Glutamatergic neuron (in vitro differentiated cells): ENCODE data around the gene PLEKHB1. TPM values are rescaled to one million over a fixed set of nuclear protein-coding genes. Genes with fewer than 3 reads are reported as not detected.

ENCODE experiments used
- DNase-seq: peaks from one replicate; pipeline ENCODE4 v3.0.0; 2022
- H3K27ac Mint-ChIP-seq: one replicate; pipeline ENCODE4 v1.8.0; 2020; ENCODE audit warnings: mild to moderate bottlenecking, mixed read lengths, inconsistent platforms; ENCODE audit not compliant: unreplicated experiment
- H3K27me3 Mint-ChIP-seq: one replicate; pipeline ENCODE4 v1.8.0; 2020; ENCODE audit warnings: mild to moderate bottlenecking, moderate library complexity, mixed read lengths, inconsistent platforms; ENCODE audit not compliant: unreplicated experiment
- H3K36me3 Mint-ChIP-seq: one replicate; pipeline ENCODE4 v1.8.0; 2020; ENCODE audit warnings: mild to moderate bottlenecking, mixed read lengths, inconsistent platforms; ENCODE audit not compliant: unreplicated experiment
- H3K4me1 Mint-ChIP-seq: one replicate; pipeline ENCODE4 v1.8.0; 2020; ENCODE audit warnings: mild to moderate bottlenecking, low read depth, mixed read lengths, inconsistent platforms; ENCODE audit not compliant: unreplicated experiment
- H3K4me3 Mint-ChIP-seq: one replicate; pipeline ENCODE4 v1.8.0; 2020; ENCODE audit warnings: mild to moderate bottlenecking, mixed read lengths, inconsistent platforms; ENCODE audit not compliant: unreplicated experiment
- H3K9me3 Mint-ChIP-seq: one replicate; pipeline ENCODE4 v1.8.0; 2020; ENCODE audit warnings: mild to moderate bottlenecking, moderate library complexity, mixed read lengths, inconsistent platforms; ENCODE audit not compliant: unreplicated experiment
- CTCF ChIP-seq: fragments of 200-600 bp; sonication (generic); IDR thresholded peaks from one replicate; pipeline ENCODE4 v1.5.0; 2021; ENCODE audit not compliant: partially characterized antibody, unreplicated experiment
- total RNA-seq: library from RNA; stranded (reverse); fragmentation: NEBNext Ultra II Directional; extraction: Animal tissue kit (Norgen Biotek cat#: 25700); gene quantifications from one replicate; pipeline ENCODE4 v1.2.1, GENCODE V29; 2021; ENCODE audit not compliant: unreplicated experiment

The PLEKHB1 gene
- total RNA-seq, 1 donor from 2014 or later, result 4.8 TPM

DNA sequence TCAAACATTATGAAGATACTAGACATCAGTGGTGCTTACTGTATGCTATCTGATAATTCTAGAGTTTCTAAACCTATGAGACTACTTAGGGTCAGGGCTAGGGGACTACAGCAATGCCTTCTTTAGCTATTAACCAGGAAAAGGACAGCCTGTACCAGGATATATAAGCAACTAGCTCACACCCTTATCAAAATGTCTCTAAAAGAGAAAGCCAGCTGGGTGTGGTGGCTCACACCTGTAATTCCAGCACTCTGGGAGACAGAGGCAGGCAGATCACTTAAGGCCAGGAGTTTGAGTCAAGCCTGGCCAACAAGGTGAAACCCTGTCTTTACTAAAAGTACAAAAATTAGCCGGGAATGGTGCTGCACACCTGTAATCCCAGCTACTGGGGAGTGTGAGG lies 58.7 kb downstream of the PLEKHB1 start:
- no peak for DNase-seq
- no peaks in the 10 kb centered on the region for H3K27me3 Mint-ChIP-seq
- no peak overlapping the region for H3K27ac Mint-ChIP-seq
- no peak overlapping the region for H3K4me3 Mint-ChIP-seq
- H3K36me3 Mint-ChIP-seq, result no peaks in the 10 kb centered on the region
- H3K4me1 Mint-ChIP-seq, result no peaks in the 10 kb centered on the region
- H3K9me3 Mint-ChIP-seq, result peaks cover 1% of the 10 kb centered on the region
- TF ChIP-seq CTCF, result no peak

DNA sequence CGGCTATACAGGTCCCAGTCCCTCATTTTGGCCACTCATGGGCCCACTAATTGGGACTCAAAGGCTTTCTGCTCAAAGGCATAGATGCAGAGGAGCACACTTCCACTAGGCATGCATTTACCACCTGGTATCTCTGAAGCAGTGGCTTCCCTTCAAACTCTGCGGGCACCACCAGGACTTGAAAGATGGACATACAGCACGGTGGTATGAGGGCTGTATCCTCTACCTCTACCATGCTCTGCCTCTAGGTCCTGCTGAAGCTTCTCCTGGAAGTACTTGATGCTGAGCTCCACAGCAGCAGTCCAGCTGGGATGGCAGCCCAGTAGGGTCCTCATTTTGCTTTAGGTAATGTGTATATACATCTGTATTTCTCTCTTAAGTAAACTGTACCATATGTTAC lies 64.6 kb downstream of the PLEKHB1 start:
- Mint-ChIP-seq H3K27me3 (no peaks in the 10 kb centered on the region), H3K9me3 (no peaks in the 10 kb centered on the region), H3K4me1 (no peaks in the 10 kb centered on the region), H3K36me3 (no peaks in the 10 kb centered on the region), H3K27ac (no peak overlapping the region), H3K4me3 (no peak overlapping the region)
- DNase-seq, result no peak
- no peak for TF ChIP-seq CTCF

Other genes starting within 250 kb of the PLEKHB1 start
- 84.3 TPM for gene FAM168A, start 48.5 kb upstream of the PLEKHB1 start, total RNA-seq
- gene RAB6A, start 114.5 kb downstream of the PLEKHB1 start, total RNA-seq, result 222 TPM
- gene MRPL48, start 141.3 kb downstream of the PLEKHB1 start, total RNA-seq, result 30.5 TPM
- gene COA4, start 230.3 kb downstream of the PLEKHB1 start, total RNA-seq, result 39.7 TPM
- gene PAAF1, start 230.4 kb downstream of the PLEKHB1 start, total RNA-seq, result 24.6 TPM